GM13976 (cell line): ENCODE results near the gene PODXL2.
"Not testable (repeated sequence)": the region's sequence is repeated elsewhere in the genome, so short reads cannot be mapped to it uniquely, and the experiment has no call there.

Source experiments
- DNase-seq: peaks from one replicate; pipeline ENCODE4 v3.0.0; 2012; ENCODE audit warnings: low spot score
- in situ Hi-C: fragments of 300-500 bp; cut with MboI; formaldehyde crosslinking; loops from one replicate; pipeline ENCODE4 v1.12.0; 2022; ENCODE audit warnings: low sequenced_read_pairs, mixed read lengths, inconsistent platforms; ENCODE audit not compliant: unreplicated experiment
- TF ChIP-seq, protein P1 (sequence below): IDR thresholded peaks from 2 replicates; pipeline ENCODE4 v1.5.1; 2012; ENCODE audit warnings: borderline replicate concordance, mild to moderate bottlenecking; ENCODE audit not compliant: insufficient read depth; ENCODE audit errors: extremely low read depth, missing control alignments, control extremely low read depth

The PODXL2 gene

DNA sequence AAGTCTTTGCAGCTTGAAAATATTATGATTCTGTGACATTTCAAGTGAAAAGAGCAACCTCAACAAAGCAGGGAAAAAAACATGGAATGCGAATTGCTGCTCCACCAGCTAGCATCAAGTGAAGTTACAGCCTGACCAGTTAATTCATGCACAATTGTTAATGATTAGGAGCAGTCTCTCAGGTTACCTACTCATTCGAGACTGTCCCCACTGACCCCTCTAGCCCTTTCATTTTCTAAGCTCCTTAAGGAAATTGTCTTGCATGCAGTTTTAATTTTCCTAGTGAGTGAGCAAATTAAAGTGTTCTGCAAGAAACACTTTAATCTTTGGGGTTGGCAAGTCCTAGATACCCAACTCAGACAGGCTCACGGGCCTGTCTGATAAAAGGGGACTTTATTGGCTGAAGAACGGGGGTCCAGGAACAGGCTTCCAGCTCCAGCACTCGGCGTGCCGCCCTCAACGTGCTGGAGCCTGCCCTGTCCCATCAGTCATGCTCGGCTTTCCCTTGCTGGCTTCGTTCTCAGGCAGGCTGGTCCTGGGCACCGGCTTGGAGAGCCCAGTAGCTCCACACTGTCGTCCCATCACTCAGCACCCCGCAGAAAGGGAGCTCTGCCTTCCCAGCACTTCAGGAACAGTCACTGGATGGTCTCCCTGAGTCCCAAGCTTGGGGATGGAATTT, 18.3 kb downstream of the PODXL2 start:
- TF ChIP-seq, protein P1, sequence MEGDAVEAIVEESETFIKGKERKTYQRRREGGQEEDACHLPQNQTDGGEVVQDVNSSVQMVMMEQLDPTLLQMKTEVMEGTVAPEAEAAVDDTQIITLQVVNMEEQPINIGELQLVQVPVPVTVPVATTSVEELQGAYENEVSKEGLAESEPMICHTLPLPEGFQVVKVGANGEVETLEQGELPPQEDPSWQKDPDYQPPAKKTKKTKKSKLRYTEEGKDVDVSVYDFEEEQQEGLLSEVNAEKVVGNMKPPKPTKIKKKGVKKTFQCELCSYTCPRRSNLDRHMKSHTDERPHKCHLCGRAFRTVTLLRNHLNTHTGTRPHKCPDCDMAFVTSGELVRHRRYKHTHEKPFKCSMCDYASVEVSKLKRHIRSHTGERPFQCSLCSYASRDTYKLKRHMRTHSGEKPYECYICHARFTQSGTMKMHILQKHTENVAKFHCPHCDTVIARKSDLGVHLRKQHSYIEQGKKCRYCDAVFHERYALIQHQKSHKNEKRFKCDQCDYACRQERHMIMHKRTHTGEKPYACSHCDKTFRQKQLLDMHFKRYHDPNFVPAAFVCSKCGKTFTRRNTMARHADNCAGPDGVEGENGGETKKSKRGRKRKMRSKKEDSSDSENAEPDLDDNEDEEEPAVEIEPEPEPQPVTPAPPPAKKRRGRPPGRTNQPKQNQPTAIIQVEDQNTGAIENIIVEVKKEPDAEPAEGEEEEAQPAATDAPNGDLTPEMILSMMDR = no peak
- no peak for DNase-seq
- in situ Hi-C loops = loop anchor here (10.0 kb wide), 1 partner anchor 317 kb away; no protein-coding TSS in a partner anchor

DNA sequence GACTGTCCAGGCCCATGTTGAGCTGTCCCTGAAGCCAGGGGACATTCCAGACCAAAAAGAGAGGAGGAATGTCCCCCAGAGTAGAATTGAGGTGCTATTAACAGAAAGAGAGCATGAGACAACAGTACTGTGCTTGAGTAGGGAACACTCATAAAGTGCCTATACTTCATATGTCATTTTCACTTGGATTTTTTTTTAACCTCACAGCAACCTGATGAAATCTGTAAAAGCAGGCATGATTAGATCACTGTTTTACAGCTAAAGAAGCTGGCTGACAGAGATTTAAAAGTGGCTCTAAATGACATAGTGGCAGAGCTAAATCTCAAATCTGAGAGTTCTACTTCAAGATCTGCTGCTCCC, 18.8 kb downstream of the PODXL2 start:
- in situ Hi-C loops = loop anchor here (10.0 kb wide), 1 partner anchor 317 kb away; no protein-coding TSS in a partner anchor
- DNase-seq = no peak
- TF ChIP-seq, protein P1 = no peak

DNA sequence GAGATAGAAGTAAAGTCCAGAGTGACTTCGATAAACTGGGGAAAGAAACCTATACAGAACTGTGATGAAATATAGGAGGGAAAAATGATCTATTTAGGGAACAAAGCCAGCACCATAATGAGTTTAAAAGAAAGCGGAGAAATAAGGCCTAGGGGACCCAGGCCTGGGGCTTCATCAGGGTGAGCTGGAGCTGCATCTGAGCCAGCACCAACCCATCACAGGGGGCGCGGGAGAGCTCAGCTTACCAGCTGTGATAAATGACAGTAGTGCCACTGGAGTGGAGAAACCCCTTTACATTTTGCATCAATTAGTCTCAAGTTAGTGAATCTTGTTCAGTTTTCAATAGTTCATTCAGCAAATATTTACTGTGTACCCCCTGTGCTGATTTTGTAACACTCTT, 21.3 kb downstream of the PODXL2 start:
- in situ Hi-C loops = no loop called here

DNA sequence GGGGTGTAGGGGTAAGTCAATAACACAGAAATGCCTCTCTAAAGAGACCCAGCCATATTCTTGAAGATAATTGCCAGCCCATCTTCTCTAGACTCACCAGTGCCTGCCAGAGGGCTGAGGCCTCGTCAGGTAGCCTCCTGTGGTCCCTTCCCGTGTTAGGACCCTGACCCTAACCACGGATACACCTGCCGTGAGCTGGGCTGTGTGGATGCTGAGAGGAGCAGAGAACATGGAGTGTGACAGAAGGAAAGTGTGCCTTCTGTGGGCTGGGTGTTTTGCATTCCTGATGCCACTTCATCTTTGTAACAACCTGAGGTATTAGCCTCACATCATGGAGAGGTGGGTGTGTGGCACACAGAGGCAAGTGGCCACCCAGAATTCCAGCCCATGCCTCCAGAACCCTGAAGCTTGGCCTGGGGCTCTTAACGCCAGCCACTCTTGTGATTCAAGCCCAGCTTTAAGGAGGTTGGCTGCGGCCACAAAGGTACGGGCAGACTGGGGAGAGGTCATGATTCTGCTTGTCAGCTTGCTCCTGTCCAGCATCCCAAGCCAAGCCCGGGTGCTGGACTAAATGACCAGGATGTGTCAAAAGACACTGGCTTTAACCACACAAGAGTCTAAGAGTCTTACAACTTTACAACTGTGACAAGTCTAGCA, 22.7 kb downstream of the PODXL2 start:
- TF ChIP-seq, protein P1 = no peak
- DNase-seq = no peak
- in situ Hi-C loops = no loop called here

More for the DNA sequence above, 21.3 kb downstream of the PODXL2 start:
- TF ChIP-seq, protein P1 = no peak
- DNase-seq = no peak

DNA sequence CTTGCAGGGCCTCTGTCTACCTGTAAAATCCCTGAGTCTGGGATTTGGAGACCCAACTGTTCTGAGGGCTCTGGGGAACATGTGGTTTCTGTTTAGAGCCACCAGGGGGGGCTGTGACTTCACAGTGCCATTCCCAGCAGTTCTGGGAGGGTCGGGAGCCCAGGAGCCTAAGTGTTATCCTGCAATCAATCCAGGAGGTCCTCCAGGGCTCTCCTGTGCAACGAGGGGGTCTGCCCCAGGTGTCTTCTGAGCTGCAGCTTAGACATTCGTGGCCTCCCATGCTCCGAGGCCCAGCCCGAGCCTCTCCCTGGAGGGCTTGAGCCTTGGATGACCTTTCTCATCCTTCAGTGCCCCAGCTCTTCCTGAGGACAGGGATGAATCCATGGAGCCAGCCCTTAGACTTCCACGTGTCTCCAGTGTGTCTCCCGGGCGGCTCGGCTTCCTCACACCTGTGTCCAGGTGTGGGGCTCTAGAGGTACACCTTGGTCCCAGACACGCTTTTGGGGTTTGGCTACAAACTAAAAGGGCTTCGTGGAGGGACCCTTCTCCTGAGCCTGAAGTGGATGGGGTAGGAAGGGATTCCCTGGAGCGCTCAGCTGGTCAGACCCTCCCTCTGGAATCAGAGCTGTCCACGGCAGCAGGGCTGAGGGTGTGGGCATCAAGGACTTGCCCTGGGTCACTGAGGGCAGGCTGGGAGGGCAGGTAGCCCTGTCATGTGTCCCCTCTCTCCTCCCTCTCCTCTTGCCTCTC, 23.4 kb downstream of the PODXL2 start:
- TF ChIP-seq, protein P1 = peak; percentile 72
- DNase-seq = peak; percentile 78
- in situ Hi-C loops = no loop called here

DNA sequence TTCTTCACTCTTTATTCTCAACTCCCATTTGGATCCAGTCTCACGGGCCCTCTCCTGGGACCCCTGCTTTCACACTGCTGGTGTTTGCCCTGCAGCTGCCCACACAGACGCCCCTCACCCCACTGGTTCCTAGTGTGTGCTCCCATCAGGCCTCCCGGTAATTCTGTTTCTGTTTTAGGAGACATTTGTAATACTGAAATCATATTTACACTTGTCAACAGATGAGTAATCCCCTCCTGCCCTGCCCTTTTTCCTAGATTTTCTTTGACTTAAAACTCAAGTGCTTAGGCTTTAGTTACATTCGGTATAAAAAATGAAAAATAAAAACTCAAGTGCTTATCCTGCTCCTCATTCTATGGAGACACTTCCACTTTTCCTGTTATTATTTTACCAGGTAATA, 25.4 kb downstream of the PODXL2 start:
- in situ Hi-C loops = no loop called here
- TF ChIP-seq, protein P1 = no peak

DNA sequence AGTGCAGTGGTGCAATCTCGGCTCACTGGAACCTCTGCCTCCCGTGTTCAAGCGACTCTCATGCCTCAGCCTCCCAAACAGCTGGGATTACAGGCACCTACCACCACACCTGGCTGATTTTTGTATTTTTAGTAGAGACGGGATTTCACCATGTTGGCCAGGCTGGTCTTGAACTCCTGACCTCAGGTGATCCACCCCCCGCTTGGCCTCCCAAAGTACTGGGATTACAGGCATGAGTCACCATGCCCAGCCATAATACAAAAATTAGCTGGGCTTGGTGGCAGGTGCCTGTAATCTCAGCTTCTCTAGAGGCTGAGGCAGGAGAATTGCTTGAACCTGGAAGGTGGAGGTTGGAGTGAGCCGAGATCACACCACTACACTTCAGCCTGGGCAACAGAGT, 26.0 kb downstream of the PODXL2 start:
- in situ Hi-C loops, DNase-seq: not testable (repeated sequence)

More for the DNA sequence above, 25.4 kb downstream of the PODXL2 start:
- DNase-seq = no peak
